Adipose tissue (tissue), 3 donors: Measurements from ENCODE around the gene PHLDB2. TPM values are rescaled to one million over a fixed set of nuclear protein-coding genes. Genes with fewer than 3 reads are reported as not detected.

Source experiments
- H3K27ac ChIP-seq: one replicate; pipeline ENCODE4 v1.5.1; 2013; ENCODE audit warnings: low read depth, low read length
- WGBS, 3 donors: extraction: QIAGEN DNeasy Blood & Tissue Kit; methylation state at CpG; one replicate each; pipeline ENCODE4 v1.1.7; 2013; 5-methylcytosine and 5-hydroxymethylcytosine counted together
- polyA plus RNA-seq, 3 donors: library from polyadenylated mRNA; stranded (reverse); fragments of 200-250 nt; gene quantifications; one replicate each; pipeline ENCODE4 v1.2.3, GENCODE V29; 2013
- donor health status: healthy with polysubstance abuse.
- donor health status: Bipolar disorder and iron deficiency.
- donor health status: healthy.

PHLDB2 gene
- polyA plus RNA-seq, 3 donors, result 7.9 to 84.1 (median 46.4) TPM

DNA sequence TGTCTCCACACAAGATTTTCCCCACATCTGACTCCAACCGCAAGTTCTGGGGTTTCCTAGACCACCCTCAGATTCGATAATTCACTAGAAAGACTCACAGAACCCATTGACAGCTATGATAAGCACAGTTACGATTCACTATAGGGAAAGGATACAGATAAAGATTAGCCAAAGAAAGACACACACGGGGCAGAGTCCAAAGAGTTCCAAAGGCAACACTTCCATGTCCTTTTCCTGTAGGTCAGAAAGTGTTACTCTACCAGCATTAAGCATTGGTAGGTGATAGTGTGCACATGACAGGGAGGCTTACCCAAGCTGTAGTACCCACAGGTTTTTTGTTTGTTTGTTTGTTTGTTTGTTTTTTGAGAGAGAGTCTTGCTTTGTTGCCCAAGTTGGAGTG lies 48.1 kb downstream of the PHLDB2 start:
- WGBS, 3 donors, result 84 to 89% (median 85%) methylated on average over 4 of the region's 4 CpGs
- H3K27ac ChIP-seq, result no peak overlapping the region

DNA sequence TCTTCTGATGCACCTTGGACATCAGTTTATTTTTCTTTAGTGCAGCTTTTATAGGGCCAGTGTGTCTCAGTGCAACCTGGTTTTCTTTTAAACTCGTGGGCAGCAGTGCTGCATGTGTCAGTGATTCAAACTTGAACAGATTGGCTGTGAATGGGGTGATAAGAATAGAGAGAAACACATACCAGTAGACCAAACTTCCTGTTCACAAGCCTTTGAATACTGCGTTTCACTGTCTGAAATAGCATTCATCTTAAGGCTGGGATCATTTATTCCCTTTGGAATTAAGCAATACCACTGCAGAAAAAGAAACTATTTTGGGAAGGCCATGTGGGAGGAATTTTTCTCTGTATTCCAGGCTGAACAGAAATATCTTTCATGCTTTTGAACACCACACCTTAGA lies 51.7 kb downstream of the PHLDB2 start:
- H3K27ac ChIP-seq, result no peak overlapping the region
- WGBS, 3 donors, result 5 to 32% (median 8%) methylated on average over 2 of the region's 2 CpGs

DNA sequence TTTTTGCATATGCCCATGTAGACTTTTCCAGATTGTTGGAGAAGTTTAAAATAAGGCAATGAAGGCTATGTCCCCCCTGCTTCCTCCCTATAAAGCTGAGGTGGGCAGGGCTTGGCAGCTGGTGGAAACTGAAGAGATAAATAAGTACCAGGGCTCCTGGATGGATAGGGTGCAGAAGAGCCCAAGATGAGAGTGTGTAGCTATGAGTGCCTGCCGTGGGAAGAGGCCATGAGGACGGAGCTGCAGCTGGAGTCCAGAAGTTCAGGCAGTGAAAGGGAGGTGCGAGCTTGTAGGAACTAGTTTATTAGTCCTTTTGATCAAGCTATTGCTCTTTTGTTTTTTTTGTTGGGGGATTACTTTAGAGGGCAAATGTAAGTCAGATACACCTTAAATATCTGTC lies 52.4 kb downstream of the PHLDB2 start:
- no peak overlapping the region for H3K27ac ChIP-seq
- 48 to 83% (median 83%) methylated on average over 3 of the region's 3 CpGs for WGBS, 3 donors

DNA sequence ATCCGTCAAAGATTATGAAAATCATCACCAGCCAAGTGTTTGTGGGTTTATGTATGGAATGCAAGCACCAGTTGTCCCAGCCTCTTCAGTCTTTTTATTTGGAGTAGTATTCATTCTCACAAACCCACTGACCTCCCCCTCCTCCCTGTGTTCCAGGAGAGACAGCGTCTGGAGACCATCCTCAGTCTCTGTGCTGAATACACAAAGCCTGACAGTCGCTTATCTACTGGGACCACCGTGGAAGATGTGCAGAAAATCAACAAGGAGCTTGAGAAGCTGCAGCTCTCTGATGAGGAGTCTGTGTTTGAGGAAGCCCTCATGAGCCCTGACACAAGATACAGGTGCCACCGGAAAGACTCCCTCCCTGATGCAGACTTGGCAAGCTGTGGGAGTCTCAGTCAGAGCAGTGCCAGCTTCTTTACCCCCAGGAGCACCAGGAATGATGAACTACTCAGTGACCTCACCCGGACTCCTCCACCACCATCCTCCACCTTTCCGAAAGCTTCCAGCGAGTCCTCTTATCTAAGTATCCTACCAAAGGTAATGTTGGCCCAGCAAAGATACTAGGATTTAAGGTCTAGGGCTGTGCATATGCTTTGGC lies 54.2 kb downstream of the PHLDB2 start:
- no peak overlapping the region for H3K27ac ChIP-seq
- WGBS, 3 donors, result 63 to 75% (median 74%) methylated on average over 8 of the region's 8 CpGs

DNA sequence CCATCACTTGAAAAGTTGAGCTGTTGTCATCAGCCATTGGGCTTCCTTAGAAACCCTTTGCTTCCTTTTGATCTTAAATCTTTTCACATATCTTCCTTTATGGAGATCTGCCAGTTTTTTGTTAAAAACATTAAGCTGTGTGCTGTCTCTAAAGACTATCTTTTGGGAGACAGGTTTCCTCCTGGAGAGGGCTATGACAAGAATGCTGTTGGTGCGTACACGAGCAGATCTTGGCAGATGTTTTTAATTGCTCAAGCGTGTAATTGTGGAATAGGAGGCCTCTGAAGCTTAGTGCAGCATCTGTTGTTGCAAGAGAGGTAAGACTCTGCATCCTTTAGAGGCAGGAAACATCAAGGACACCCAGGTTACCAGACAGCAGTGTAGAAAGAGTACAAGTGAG lies 56.8 kb downstream of the PHLDB2 start:
- WGBS, 3 donors, result 40 to 74% (median 45%) methylated on average over 3 of the region's 3 CpGs

DNA sequence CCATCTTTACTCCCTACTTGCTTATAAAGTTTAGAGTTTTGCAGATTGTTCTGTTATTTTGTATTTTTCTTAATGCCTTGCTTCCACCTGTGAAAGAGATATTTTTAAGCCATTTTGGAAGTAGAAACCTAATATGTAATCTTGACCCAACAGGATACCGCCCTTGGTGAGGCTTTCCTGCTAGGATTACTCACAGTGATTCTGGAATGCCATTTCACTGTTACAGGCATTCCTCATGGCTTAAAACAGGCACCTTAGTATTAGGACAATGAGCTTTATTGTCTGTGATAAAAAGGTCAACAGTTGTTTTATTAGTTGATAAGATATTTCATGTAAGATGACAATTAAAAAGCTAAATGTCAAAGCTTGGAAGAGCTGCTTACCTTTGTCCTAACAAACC lies 58.2 kb downstream of the PHLDB2 start:
- H3K27ac ChIP-seq, result no peak overlapping the region
- WGBS, 3 donors, result 74 to 78% (median 76%) methylated on average over 1 of the region's 1 CpG

More for the DNA sequence above, 56.8 kb downstream of the PHLDB2 start:
- no peak overlapping the region for H3K27ac ChIP-seq

DNA sequence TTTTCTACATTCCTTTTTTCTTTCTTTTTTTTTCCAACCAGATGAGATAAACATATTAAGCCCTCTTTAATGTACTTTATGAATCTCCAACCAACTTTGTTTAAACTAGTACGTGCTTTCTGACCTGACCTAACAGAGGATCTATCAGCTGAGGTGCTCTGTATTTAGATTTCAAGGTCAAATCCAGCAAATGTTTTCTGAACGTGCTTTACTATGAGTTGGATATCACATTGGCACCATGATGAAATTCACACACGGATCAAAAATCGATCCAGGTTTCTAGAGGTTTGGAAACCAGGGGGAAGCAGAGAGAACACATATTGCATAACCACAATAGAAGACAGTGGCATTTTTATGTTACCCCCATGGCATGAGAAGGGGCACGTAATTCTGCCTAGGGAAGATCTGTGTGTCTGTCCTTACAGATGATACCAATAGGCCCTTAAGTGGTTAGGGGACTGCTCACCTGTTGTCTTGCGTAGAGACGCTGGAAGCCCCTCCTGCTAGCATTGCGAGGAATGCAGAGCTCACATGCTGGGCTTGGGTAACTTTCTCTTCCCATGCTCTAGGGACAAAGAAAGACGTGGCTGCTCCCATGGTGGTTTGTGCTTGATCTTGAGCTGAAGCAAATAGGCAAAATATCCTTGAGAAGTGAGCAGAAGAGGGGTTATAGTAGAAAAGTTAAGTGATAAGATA lies 60.5 kb downstream of the PHLDB2 start:
- no peak overlapping the region for H3K27ac ChIP-seq
- 66 to 88% (median 86%) methylated on average over 9 of the region's 9 CpGs for WGBS, 3 donors

DNA sequence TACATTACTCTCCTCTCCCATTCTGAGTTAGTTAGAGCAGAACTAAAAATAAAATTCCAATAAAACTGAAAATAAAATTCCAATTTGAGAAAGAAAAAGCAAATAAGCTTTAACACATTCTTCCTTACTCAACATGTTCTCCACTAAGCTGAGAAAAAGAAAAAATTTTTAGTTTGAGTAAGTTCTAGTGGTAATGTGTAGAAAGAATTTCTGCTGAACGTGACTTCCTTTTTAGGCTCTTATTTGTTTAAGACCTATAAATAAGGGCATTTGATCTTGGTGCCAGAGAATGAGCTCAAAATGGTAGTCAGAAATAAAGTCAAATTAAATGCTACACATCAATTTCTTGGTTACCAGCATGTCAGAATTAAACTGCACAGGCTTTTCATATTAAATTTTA lies 62.1 kb downstream of the PHLDB2 start:
- 79% methylated on average over 1 of the region's 1 CpG for WGBS, 3 donors
- H3K27ac ChIP-seq, result no peak overlapping the region

DNA sequence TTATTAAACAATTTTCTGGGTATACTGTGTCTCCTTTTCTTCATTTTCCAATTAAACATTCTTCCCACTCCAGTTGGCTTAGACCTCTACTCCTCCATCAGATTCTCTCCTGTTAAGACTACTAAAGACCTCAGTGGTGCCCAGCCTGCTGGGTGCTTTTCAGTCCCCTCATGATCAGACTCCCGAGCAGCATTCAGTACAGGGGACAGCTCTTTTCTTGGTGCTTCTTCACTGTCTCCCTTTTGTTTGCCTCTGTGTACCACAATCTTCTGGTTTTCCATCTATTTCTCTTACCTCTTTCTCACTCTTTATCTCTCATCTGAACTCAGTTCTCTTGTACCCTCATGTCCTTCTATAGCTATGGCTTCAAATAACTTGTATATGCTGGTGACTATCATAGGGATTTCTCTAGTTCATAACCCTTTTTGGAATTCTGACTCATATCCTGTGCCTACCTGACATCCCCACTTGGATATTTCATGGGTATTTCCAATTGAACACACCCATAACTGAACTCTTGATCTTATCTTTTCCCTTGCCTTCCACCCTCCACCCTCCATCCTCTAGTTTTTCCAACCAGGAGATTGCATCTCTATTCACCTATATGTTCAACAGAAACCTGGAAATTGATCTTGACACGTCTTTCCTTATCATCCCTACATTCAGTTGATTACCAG lies 64.2 kb downstream of the PHLDB2 start:
- WGBS, 3 donors, result 0 to 46% (median 39%) methylated on average over 2 of the region's 2 CpGs
- H3K27ac ChIP-seq, result no peak overlapping the region

DNA sequence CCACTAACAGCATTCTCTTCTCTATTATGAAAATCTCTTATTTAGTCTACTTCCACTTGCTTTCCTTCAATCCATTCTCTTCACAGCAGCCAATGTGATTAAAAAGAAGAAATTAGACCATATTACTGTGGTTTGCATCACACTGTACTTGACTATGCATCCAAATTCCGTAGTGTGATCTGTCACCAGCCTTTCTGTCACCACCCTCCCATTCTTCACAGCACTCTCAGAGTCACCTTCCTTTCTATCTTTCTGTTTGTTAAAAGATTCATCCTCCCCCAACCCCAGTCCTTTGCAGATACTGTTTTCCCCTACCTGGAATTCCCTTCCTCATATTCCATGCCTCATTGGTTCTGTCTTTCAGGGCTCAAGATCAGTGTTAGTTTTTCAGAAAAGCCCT lies 64.7 kb downstream of the PHLDB2 start:
- no peak overlapping the region for H3K27ac ChIP-seq
- 0% methylated on average over 1 of the region's 1 CpG for WGBS, 3 donors

DNA sequence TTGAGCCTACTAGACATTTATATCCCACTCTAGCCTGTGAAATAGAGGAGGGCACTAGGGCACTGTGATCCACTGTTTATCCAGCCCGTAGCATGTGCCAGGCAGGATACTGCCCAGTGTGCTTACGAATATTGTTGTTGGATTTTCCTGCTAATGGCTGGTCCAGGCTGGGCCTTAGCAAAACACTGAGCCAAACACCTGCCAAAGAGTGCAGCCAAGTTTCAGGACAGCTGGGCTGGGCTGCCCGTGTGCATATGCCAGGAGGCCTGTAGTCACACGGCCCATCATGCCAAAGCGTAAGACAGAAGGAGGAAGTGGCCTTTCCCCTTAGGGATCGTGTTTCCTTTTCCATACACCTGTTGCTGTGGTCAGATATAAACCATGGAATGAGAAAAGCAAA lies 65.2 kb downstream of the PHLDB2 start:
- WGBS, 3 donors, result 17 to 38% (median 28%) methylated on average over 6 of the region's 6 CpGs
- no peak overlapping the region for H3K27ac ChIP-seq

DNA sequence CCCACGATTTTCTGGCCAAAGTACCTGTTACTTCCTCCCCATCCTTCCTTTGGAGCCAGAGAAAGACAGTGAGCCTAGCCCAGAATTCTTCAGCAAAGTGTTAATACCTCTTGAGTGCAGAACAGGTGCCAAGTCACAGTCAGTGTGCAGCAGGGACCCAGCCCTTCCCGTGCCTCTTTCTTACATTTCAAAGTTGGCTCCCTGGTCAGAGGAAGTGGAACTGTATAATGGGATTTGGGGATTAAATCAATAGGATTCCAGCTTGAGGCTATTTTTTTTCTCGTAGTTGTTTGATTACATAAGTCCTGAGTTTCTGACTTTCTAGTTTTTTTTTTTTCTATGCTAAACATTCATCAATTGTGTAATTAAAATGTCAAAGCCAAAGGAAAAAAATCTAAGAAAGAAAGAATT lies 67.2 kb downstream of the PHLDB2 start:
- no peak overlapping the region for H3K27ac ChIP-seq
- 16 to 30% (median 16%) methylated on average over 3 of the region's 3 CpGs for WGBS, 3 donors

DNA sequence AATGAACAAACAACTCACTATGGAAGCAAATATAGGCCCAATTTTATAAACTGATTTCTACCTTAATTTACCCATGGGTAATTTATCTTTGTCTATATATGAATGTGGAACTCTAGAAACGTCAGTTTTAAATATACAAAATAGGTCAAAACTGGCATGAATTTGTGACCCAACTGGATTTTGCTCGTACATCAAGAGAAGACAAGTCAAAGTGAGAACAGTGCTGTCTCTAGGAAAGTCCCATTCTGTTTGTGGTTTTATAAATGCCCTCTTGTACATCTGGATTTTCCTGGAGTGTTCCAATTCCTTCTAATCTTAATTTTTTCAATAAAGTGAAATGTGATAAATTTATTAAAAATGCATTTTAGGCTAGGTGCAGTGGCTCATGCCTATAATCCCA lies 69.5 kb downstream of the PHLDB2 start:
- H3K27ac ChIP-seq, result no peak overlapping the region
- 77 to 79% (median 78%) methylated on average over 2 of the region's 2 CpGs for WGBS, 3 donors

DNA sequence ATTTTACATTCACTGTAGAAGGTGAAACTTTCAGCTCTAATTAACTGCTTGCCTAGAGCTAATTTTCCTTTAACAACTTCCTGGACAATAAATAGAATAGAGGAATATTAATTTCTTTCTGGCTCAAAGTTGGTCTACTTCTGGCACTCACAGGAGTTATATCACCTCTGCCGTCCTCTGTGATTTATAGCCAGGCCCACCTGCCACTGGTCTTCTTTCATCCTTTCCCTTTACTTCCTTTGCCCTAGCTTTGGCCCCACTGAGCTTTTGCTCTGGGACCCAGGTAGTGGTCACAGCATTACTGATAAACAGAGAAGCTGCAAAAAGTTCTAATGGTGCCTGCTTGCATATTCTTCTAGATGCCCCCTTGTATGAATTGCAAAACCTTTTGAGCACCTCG lies 70.4 kb downstream of the PHLDB2 start:
- H3K27ac ChIP-seq, result no peak overlapping the region
- WGBS, 3 donors, result 75 to 89% (median 75%) methylated on average over 2 of the region's 2 CpGs

DNA sequence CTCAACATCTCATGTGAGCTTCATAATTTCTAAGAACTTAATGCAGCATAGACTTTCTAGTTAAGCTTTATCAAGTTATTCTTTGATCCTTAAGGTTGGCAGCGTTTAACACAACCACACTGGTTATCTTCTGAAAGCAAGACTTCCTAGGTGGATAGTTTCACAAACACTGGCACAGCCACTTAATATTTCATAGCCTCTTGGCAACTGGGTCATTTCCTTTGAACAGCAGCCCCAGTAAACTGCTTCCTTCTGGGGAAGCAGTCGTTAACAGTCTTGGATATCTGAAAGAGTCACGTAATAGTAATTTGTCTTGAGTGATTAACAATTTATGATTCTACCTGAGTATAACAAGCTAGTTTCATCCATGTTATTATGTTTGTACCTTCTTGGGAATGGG lies 73.9 kb downstream of the PHLDB2 start:
- 29 to 37% (median 31%) methylated on average over 3 of the region's 3 CpGs for WGBS, 3 donors
- no peak overlapping the region for H3K27ac ChIP-seq

DNA sequence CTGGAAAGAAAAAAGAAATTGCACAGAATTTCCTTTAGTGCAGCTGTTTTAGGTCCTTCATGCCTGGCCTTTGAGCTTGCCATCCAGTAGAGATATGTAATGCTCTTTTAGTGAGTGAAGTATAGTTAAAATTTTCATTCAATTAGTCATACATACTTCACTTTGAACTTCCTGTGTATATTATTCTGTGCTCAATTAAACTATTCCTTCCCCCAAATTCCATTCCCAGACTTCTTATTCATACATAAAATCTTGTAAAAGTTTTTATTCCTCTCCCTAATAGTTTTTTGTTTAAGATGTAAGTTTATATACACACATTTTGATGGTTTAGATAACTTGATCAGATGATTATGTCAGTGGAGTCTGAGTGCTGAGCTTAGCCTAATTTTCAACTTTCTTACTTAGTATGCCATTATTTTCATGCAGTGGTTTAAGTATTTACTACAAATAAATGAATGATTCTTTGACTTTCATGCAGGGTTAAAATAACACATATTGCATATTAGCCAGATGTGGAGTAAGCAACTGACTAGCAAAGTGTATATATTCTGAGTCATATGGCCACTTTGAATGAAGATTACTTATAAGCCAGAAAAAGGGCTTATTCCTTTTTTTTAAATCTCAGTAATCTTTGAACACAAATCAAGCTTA lies 77.3 kb downstream of the PHLDB2 start:
- no peak overlapping the region for H3K27ac ChIP-seq

DNA sequence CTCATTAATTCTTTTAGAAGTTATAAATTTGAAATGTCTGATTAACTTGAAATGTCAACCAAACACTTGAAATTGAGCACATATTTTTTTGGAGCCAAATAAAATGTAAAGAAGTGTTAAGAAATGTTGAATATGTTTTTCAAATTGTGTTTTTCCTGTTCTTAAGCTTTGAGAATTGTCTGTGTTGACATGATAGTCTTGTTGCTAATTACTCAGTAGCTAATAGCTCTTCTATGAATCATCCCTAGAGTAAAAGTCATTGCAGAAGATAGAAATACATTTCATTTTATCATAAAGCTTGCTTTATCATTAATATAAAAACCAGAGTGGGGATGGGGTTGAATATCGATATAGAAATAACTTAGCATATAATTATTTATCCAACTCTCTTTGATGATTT lies 77.9 kb downstream of the PHLDB2 start:
- WGBS, 3 donors, result 91 to 98% (median 98%) methylated on average over 1 of the region's 1 CpG
- H3K27ac ChIP-seq, result no peak overlapping the region

DNA sequence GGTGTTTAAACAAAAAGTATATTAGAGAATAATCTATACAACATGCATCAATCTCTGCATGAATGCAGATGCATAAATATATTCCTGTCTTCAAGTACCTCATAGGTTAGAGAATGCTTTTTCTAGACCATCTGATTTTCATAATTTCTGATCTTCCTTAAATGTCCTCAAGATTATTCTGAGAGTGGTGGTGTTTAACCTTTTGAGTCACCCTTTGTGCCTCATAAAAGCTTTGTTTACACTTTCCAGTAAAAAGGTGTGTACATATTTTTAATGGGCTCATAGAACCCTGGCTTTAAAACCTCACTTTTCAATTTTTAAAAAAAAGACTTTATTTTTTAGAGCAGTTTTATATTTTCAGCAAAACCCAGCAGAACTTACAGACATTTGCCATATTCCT lies 78.8 kb downstream of the PHLDB2 start:
- no peak overlapping the region for H3K27ac ChIP-seq

DNA sequence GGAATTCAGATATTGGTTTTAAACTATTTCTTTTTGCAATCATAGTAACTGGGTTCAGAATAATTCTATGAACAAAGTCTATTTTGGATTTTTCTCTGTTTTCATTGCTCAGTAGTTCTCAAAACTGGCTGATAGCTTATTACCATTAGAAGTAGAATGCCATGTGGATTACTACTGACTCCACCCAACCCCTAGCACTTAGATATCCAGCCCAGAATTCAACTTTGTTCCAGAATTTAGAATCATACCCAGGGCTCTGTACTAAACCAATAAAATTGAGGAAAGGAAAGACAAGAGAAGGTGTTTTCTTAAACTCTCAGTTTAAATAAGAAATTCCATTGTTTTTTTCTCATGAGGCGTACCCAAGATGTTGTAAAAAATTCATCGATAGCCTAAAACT lies 80.8 kb downstream of the PHLDB2 start:
- no peak overlapping the region for H3K27ac ChIP-seq
- WGBS, 3 donors, result 86 to 98% (median 88%) methylated on average over 2 of the region's 2 CpGs

DNA sequence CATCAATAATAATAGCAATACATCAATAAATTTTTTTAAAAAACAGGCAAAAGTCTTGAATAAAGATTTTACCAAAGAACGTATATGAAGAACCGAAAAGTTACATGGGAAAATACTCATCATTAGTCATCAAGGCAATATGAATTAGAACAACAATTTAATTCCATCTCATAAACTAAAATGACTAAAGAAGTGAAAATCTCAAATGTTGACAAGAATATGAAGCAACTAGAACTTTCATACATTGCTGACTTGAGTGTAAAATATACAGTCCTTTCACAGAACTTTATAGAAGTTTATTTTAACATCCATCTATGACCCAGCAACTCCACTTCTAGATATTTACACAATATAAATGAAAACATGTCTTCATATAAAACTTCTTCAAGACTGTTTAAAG lies 84.5 kb downstream of the PHLDB2 start:
- no peak overlapping the region for H3K27ac ChIP-seq
- 95 to 99% (median 96%) methylated on average over 2 of the region's 2 CpGs for WGBS, 3 donors
